Pancreas (tissue), 10 donors: Measurements from ENCODE around the gene SPTB. TPM values are rescaled to one million over a fixed set of nuclear protein-coding genes. Genes with fewer than 3 reads are reported as not detected.

Experiments
- ATAC-seq, 4 donors: fragments of 200-7000 bp; cut with Tn5 transposase; one replicate each; pipeline versions ENCODE4 v1.8.0 to v1.9.1; 2020; ENCODE audit warnings: mild to moderate bottlenecking in 4 of 4, moderate library complexity in 4 of 4
- DNase-seq, 6 donors: peaks; one replicate each; pipeline ENCODE4 v3.0.0-alpha.2; 2020
- FAIRE-seq: peaks from 2 replicates; lab custom pipeline; 2012; peaks lifted over from hg19 to GRCh38; lab: Jason Lieb, UNC
- H3K27ac ChIP-seq, 4 donors: fragments of 200-600 bp; sonication (generic); 1 replicate in 3 of 4; 2 replicates in 1 of 4; pipeline versions ENCODE4 v1.5.0 to v1.8.0; 2020
- H3K27me3 ChIP-seq, 4 donors: fragments of 200-600 bp; one replicate each; pipeline ENCODE4 v1.8.0; 2021
- H3K36me3 ChIP-seq, 3 donors: fragments of 200-600 bp; sonication (generic) in 1 of 3; one replicate each; pipeline versions ENCODE4 v1.5.0 to v1.8.0; 2020 to 2021
- H3K4me1 ChIP-seq, 3 donors: fragments of 200-600 bp; one replicate each; pipeline ENCODE4 v1.8.0; 2021
- H3K4me3 ChIP-seq, 4 donors: fragments of 200-600 bp; sonication (generic) in 2 of 4; one replicate each; pipeline versions ENCODE4 v1.5.0 to v1.8.0; 2020 to 2021
- H3K9me3 ChIP-seq, 4 donors: fragments of 200-600 bp; one replicate each; pipeline ENCODE4 v1.8.0; 2021
- WGBS, 2 donors: extraction: QIAGEN DNeasy Blood & Tissue Kit; methylation state at CpG; one replicate each; pipeline ENCODE4 v1.1.7; 2013; 5-methylcytosine and 5-hydroxymethylcytosine counted together
- intact Hi-C, 3 donors: fragments of 100-400 bp; cut with DNase I; formaldehyde crosslinking; loops; one replicate each; pipeline versions ENCODE4 v1.11.1 to v1.14.2; 2022
- polyA plus RNA-seq, 2 donors: library from polyadenylated mRNA; stranded (reverse); fragments of 200-250 nt; gene quantifications; one replicate each; pipeline ENCODE4 v1.2.3, GENCODE V29; 2013
- total RNA-seq, 6 donors: library from RNA; stranded (reverse); fragmentation: NEBNext Ultra II Directional in 4 of 6; extraction: Animal tissue kit (Norgen Biotek cat#: 25700) in 4 of 6; gene quantifications; one replicate each; pipeline versions ENCODE4 v1.2.1 to v1.2.4, GENCODE V29; 2021 to 2023
- TF ChIP-seq, protein P1 (sequence below), 4 donors: fragments of 200-600 bp; sonication (generic) in 3 of 4; IDR thresholded peaks; one replicate each; pipeline versions ENCODE4 v1.5.0 to v1.8.0; 2021; ENCODE audit warnings: antibody characterized with exemption in 4 of 4
- donor health status: healthy with polysubstance abuse.
- donor health status: DM: no; HTN: no; CAD: no; lungs with moderate emphysema.
- donor health status: DM: no; HTN: no; CAD: no.
- donor health status: control.
- donor health status: control.
- donor health status: Bipolar disorder and iron deficiency.
- donor health status: DM: yes; HTN: yes; CAD: no.
- donor health status: DM: no; HTN: no; CAD: no.
- donor health status: DM: no; HTN: no; CAD: no.
- donor health status: DM: yes; HTN: yes; CAD: no.

The SPTB gene
- total and polyA plus RNA-seq, 8 donors = 0.73 to 6.5 (median 2.8) TPM

DNA sequence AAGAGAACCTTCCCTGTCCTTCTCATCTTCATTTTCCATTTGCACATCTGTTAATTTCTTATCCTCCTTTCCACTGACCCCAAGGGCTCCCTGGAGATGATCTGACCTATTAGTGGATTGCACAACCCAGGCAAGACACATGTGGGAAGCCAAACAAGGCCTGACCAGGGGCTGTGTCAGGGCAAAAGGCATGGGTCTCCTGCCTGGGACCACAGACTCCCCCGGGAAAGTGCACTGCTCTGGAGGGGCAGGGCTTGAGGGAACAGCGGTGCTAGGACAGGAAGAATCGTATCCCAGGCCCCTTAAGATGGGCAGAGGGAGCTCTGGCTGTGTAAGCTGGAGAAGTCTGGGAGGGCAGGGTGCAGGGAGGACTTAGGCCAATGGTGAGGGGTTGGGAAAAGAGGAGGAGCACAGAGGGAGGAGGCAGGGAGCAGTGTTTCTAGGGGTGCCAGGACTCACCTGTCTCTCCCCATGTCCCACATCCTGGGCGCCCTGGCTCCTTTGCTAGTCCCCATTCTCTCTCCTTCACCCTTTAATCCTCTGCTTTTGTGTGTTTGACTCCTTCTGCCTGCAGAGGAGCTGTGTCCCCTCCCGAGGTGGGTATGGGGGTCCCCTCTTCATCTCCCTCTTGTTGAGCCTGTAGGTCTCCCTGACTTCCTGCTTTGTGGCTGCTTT is 150.2 kb downstream of the SPTB start:
- intact Hi-C loops = no loop called here
- FAIRE-seq (no peak), ATAC-seq (no peak), DNase-seq (peak in 1 of 6 donors; percentile 41)
- Histone ChIP-seq H3K4me1 (peaks cover 12 to 34% (median 21%) of the 10 kb centered on the region in 3 donors), H3K9me3 (no peaks in the 10 kb centered on the region), H3K4me3 (no peak overlapping the region), H3K27me3 (no peaks in the 10 kb centered on the region), H3K36me3 (peaks cover 0 to 52% (median 13%) of the 10 kb centered on the region in 3 donors), H3K27ac (no peak overlapping the region)
- 71% methylated on average over 5 of the region's 5 CpGs for WGBS, 2 donors
- TF ChIP-seq, protein P1, sequence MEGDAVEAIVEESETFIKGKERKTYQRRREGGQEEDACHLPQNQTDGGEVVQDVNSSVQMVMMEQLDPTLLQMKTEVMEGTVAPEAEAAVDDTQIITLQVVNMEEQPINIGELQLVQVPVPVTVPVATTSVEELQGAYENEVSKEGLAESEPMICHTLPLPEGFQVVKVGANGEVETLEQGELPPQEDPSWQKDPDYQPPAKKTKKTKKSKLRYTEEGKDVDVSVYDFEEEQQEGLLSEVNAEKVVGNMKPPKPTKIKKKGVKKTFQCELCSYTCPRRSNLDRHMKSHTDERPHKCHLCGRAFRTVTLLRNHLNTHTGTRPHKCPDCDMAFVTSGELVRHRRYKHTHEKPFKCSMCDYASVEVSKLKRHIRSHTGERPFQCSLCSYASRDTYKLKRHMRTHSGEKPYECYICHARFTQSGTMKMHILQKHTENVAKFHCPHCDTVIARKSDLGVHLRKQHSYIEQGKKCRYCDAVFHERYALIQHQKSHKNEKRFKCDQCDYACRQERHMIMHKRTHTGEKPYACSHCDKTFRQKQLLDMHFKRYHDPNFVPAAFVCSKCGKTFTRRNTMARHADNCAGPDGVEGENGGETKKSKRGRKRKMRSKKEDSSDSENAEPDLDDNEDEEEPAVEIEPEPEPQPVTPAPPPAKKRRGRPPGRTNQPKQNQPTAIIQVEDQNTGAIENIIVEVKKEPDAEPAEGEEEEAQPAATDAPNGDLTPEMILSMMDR (IDR thresholded peaks at IDR 0.05) = no peak

DNA sequence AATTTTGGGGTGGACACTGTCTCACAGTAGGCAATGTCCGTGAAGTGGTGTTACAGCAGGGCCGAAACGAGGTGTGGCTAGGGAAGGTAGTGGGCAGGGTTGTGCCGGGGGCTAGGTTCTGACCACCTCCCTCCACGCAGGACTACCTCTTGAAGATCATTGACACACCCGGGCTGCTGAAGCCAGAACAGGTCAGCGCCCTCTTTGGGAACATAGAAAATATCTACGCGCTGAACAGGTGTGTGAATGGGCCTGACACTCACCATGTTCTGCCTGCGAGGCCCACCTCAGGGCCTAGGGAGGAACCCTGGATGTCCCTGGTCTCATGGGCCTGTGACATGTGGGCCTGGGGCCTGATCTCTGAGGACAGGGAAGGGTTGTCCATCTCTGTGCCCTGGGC is 150.9 kb downstream of the SPTB start:
- H3K9me3 ChIP-seq = no peaks in the 10 kb centered on the region
- H3K27ac ChIP-seq = no peak overlapping the region
- peak in 1 of 6 donors; percentile 38 for DNase-seq
- H3K27me3 ChIP-seq = no peaks in the 10 kb centered on the region
- intact Hi-C loops = no loop called here
- H3K4me3 ChIP-seq = no peak overlapping the region
- 91 to 95% methylated on average over 10 of the region's 10 CpGs for WGBS, 2 donors
- peaks cover 12 to 40% (median 27%) of the 10 kb centered on the region in 3 donors for H3K4me1 ChIP-seq
- no peak for FAIRE-seq
- ATAC-seq = no peak
- H3K36me3 ChIP-seq = peaks cover 0 to 52% (median 13%) of the 10 kb centered on the region in 3 donors
- TF ChIP-seq, protein P1 (IDR thresholded peaks at IDR 0.05) = no peak

DNA sequence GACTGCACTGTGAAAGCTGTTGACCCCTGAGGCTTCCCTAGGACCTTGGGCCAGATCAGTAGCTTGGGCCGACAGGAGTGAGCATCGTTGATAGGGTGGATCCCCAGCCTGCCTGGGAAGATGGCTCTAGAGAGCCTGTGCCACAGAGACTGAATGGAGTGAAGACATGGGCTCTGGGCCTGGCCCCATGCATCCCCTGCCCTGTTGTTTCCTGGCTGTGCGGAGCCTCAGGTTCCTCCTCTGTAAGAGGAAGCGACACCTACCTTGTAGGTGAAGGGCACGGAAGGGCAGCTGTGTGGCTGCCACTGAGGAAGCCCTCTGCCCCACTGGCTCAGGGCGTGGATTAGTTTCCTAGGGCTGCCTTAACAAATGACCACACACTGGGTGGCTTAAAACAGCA is 151.6 kb downstream of the SPTB start:
- intact Hi-C loops = no loop called here
- DNase-seq (peak in 2 of 6 donors; percentile 13 to 44), FAIRE-seq (no peak), ATAC-seq (no peak)
- TF ChIP-seq, protein P1 (IDR thresholded peaks at IDR 0.05) = no peak
- Histone ChIP-seq H3K9me3 (no peaks in the 10 kb centered on the region), H3K4me1 (peaks cover 12 to 44% (median 27%) of the 10 kb centered on the region in 3 donors), H3K36me3 (peaks cover 0 to 48% (median 9%) of the 10 kb centered on the region in 3 donors), H3K4me3 (no peak overlapping the region), H3K27ac (no peak overlapping the region), H3K27me3 (no peaks in the 10 kb centered on the region)
- 83 to 87% methylated on average over 6 of the region's 6 CpGs for WGBS, 2 donors

DNA sequence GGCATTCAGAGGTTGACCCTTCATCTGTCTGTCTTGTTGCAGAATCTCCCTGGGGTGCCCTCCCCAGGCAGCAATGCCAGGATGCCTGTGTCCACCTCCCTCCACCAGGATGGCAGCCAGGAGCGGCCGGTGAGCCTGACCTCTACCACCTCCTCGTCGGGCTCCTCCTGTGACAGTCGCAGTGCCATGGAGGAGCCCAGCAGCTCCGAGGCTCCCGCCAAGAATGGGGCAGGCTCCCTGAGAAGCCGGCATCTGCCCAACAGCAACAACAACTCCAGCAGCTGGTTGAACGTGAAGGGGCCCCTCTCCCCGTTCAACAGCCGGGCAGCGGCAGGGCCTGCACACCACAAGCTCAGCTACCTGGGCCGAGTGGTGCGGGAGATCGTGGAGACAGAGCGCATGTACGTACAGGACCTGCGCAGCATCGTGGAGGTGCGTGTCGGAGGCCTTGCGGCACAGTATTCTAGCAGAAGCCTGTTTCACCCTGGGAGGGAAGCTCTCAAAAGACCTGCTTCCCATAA is 152.1 kb downstream of the SPTB start:
- Histone ChIP-seq H3K36me3 (peaks cover 0 to 43% (median 4%) of the 10 kb centered on the region in 3 donors), H3K4me1 (peaks cover 14 to 46% (median 30%) of the 10 kb centered on the region in 3 donors), H3K27me3 (no peaks in the 10 kb centered on the region), H3K9me3 (no peaks in the 10 kb centered on the region), H3K27ac (peak overlapping the region in 2 of 4 donors; percentile 60 to 78), H3K4me3 (no peak overlapping the region)
- intact Hi-C loops = no loop called here
- 53 to 55% methylated on average over 22 of the region's 22 CpGs for WGBS, 2 donors
- peak in 3 of 6 donors; percentile 47 to 79 (median 57) for DNase-seq
- ATAC-seq = peak in 2 of 4 donors; percentile 9 to 16
- TF ChIP-seq, protein P1 (IDR thresholded peaks at IDR 0.05) = no peak
- no peak for FAIRE-seq

DNA sequence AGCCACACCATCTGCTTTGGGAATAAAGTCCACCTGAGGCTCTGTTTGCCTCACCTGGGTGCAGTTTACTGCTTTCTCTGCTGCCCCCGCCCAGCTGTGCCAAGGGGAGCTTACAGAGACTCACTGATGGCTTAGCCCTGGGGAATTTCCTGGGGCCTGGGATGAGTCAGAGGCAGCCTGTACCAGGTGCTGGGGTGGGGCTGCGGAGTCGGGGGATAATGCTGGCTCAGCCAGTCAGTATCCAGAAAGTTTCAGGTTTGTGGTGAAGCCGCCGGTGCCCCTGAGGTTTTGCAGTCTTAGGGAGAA is 153.2 kb downstream of the SPTB start:
- WGBS, 2 donors = 13% methylated on average over 5 of the region's 5 CpGs
- peak overlapping the region; percentile 4 to 78 (median 44) for H3K27ac ChIP-seq
- intact Hi-C loops = no loop called here
- DNase-seq (peak; percentile 83 to 94 (median 86)), FAIRE-seq (no peak), ATAC-seq (peak; percentile 85 to 93 (median 89))
- H3K27me3 ChIP-seq = no peaks in the 10 kb centered on the region
- H3K36me3 ChIP-seq = peaks cover 0 to 32% (median 4%) of the 10 kb centered on the region in 3 donors
- H3K4me3 ChIP-seq = no peak overlapping the region
- TF ChIP-seq, protein P1 (IDR thresholded peaks at IDR 0.05) = no peak
- no peaks in the 10 kb centered on the region for H3K9me3 ChIP-seq
- peaks cover 25 to 56% (median 40%) of the 10 kb centered on the region in 3 donors for H3K4me1 ChIP-seq
